Mucosa of stomach (tissue), 1 donor: Measurements from ENCODE around the gene WIPF2.
"Not testable (repeated sequence)": the region's sequence is repeated elsewhere in the genome, so short reads cannot be mapped to it uniquely, and the experiment has no call there.

Source experiments
- H3K27me3 ChIP-seq: one replicate; pipeline ENCODE4 v1.7.0; 2013; ENCODE audit warnings: mild to moderate bottlenecking, low read length; ENCODE audit not compliant: control insufficient read depth, insufficient read depth
- H3K36me3 ChIP-seq: one replicate; pipeline ENCODE4 v1.7.0; 2013; ENCODE audit warnings: low read length; ENCODE audit not compliant: control insufficient read depth, insufficient read depth
- H3K4me1 ChIP-seq: one replicate; pipeline ENCODE4 v1.7.0; 2013; ENCODE audit warnings: mild to moderate bottlenecking, low read length; ENCODE audit not compliant: control insufficient read depth, insufficient read depth
- H3K4me3 ChIP-seq: one replicate; pipeline ENCODE4 v1.7.0; 2013; ENCODE audit warnings: low read length
- H3K9ac ChIP-seq: one replicate; pipeline ENCODE4 v1.7.0; 2013; ENCODE audit warnings: mild to moderate bottlenecking, low read length, moderate library complexity
- H3K9me3 ChIP-seq: one replicate; pipeline ENCODE4 v1.7.0; 2013; ENCODE audit warnings: mild to moderate bottlenecking, low read length, moderate library complexity; ENCODE audit not compliant: control insufficient read depth
- donor health status: Pancreatic carcinoma.

WIPF2 gene

GRCh38 chr17:40290629-40291280 is 71.7 kb downstream of the WIPF2 start:
- Histone ChIP-seq H3K9me3 (no peaks in the 10 kb centered on the region), H3K9ac (no peak overlapping the region), H3K4me3 (no peak overlapping the region), H3K36me3 (no peaks in the 10 kb centered on the region), H3K27me3 (no peaks in the 10 kb centered on the region), H3K4me1 (peaks cover 8% of the 10 kb centered on the region)

- no peaks in the 10 kb centered on the region for H3K27me3 ChIP-seq
- peaks cover 8% of the 10 kb centered on the region for H3K4me1 ChIP-seq
- no peaks in the 10 kb centered on the region for H3K36me3 ChIP-seq
- no peaks in the 10 kb centered on the region for H3K9me3 ChIP-seq
- H3K9ac ChIP-seq: no peak overlapping the region
- H3K4me3 ChIP-seq: no peak overlapping the region
Observed at GRCh38 chr17:40291281-40291664, 72.2 kb downstream of the WIPF2 start.

- Histone ChIP-seq H3K4me1 (no peaks in the 10 kb centered on the region), H3K9ac (no peak overlapping the region), H3K4me3 (no peak overlapping the region), H3K27me3 (no peaks in the 10 kb centered on the region), H3K9me3 (no peaks in the 10 kb centered on the region), H3K36me3 (no peaks in the 10 kb centered on the region)
Observed at GRCh38 chr17:40293363-40293762, 74.3 kb downstream of the WIPF2 start.

- H3K9ac ChIP-seq: no peak overlapping the region
- H3K4me3 ChIP-seq: no peak overlapping the region
- H3K36me3 ChIP-seq: no peaks in the 10 kb centered on the region
- H3K4me1 ChIP-seq: no peaks in the 10 kb centered on the region
- no peaks in the 10 kb centered on the region for H3K27me3 ChIP-seq
- no peaks in the 10 kb centered on the region for H3K9me3 ChIP-seq
Observed at GRCh38 chr17:40295488-40296436, 76.7 kb downstream of the WIPF2 start.

GRCh38 chr17:40297511-40297910 is 78.4 kb downstream of the WIPF2 start:
- no peaks in the 10 kb centered on the region for H3K4me1 ChIP-seq
- no peak overlapping the region for H3K4me3 ChIP-seq
- H3K9me3 ChIP-seq: no peaks in the 10 kb centered on the region
- no peaks in the 10 kb centered on the region for H3K36me3 ChIP-seq
- H3K27me3 ChIP-seq: no peaks in the 10 kb centered on the region
- H3K9ac ChIP-seq: no peak overlapping the region

GRCh38 chr17:40298726-40299125 is 79.6 kb downstream of the WIPF2 start:
- Histone ChIP-seq H3K9ac (no peak overlapping the region), H3K4me1 (peaks cover 4% of the 10 kb centered on the region), H3K36me3 (no peaks in the 10 kb centered on the region), H3K9me3 (no peaks in the 10 kb centered on the region), H3K4me3 (no peak overlapping the region), H3K27me3 (no peaks in the 10 kb centered on the region)

- not testable (repeated sequence) for H3K36me3 ChIP-seq, H3K27me3 ChIP-seq, H3K4me3 ChIP-seq, H3K9ac ChIP-seq, H3K9me3 ChIP-seq, H3K4me1 ChIP-seq
Observed at GRCh38 chr17:40299159-40299757, 80.2 kb downstream of the WIPF2 start.

- no peak overlapping the region for H3K4me3 ChIP-seq
- H3K27me3 ChIP-seq: no peaks in the 10 kb centered on the region
- no peaks in the 10 kb centered on the region for H3K9me3 ChIP-seq
- peaks cover 5% of the 10 kb centered on the region for H3K4me1 ChIP-seq
- no peaks in the 10 kb centered on the region for H3K36me3 ChIP-seq
- no peak overlapping the region for H3K9ac ChIP-seq
Observed at GRCh38 chr17:40301315-40301714, 82.2 kb downstream of the WIPF2 start.

- no peaks in the 10 kb centered on the region for H3K9me3 ChIP-seq
- peaks cover 23% of the 10 kb centered on the region for H3K4me1 ChIP-seq
- H3K27me3 ChIP-seq: no peaks in the 10 kb centered on the region
- no peak overlapping the region for H3K4me3 ChIP-seq
- no peak overlapping the region for H3K9ac ChIP-seq
- H3K36me3 ChIP-seq: no peaks in the 10 kb centered on the region
Observed at GRCh38 chr17:40303009-40303657, 84.0 kb downstream of the WIPF2 start.

GRCh38 chr17:40303708-40304551 is 84.8 kb downstream of the WIPF2 start:
- no peaks in the 10 kb centered on the region for H3K9me3 ChIP-seq
- peaks cover 31% of the 10 kb centered on the region for H3K4me1 ChIP-seq
- no peak overlapping the region for H3K9ac ChIP-seq
- H3K4me3 ChIP-seq: no peak overlapping the region
- H3K36me3 ChIP-seq: no peaks in the 10 kb centered on the region
- H3K27me3 ChIP-seq: no peaks in the 10 kb centered on the region

- not testable (repeated sequence) for H3K27me3 ChIP-seq, H3K36me3 ChIP-seq, H3K4me3 ChIP-seq, H3K9ac ChIP-seq, H3K9me3 ChIP-seq
- peaks cover 37% of the 10 kb centered on the region for H3K4me1 ChIP-seq
Observed at GRCh38 chr17:40304552-40304863, 85.4 kb downstream of the WIPF2 start.
